ENCODE results near the gene PPP1R37. TPM values are rescaled to one million over a fixed set of nuclear protein-coding genes. Genes with fewer than 3 reads are reported as not detected.

The PPP1R37 gene
- total and polyA plus RNA-seq, 2 of the 8 experiments (the other 6 are each of a cell fraction or from before 2014, with no cell fraction given) = 14.6 to 25.7 TPM

GRCh38 chr19:45079911-45080370 is 13.0 kb upstream of the PPP1R37 start (continued):
- no peak for TF ChIP-seq BCL11A (IDR thresholded peaks at IDR 0.05; ENCODE audit: low read depth in 2 of 2, low read length in 2 of 2)
- TF ChIP-seq SRF (IDR thresholded peaks at IDR 0.05; ENCODE audit: low read depth, low read length) = no peak
